ENCODE measurements around the gene NGB.

Gene NGB

DNA sequence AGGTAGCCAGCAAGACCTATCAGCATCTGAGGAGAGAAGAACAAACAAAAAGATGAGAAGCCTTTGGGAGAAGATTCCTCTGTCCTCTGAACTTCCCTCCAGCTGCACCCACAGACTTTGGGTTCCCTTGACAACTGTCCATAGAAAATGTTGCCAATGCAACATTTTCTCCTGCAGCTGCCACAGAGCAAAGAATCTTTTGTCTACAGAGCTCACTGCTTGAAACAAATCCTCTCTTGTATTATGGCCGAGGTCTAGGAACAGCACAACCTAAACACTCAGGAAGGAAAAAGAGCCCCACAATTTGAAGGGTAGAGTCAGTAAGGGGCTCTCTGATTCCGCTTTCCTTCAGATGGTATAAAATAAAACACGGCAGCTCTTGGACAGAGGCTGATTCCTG is 35.4 kb upstream of the NGB start:
- H3K27ac ChIP-seq = no peak overlapping the region
- TF ChIP-seq, protein P1, sequence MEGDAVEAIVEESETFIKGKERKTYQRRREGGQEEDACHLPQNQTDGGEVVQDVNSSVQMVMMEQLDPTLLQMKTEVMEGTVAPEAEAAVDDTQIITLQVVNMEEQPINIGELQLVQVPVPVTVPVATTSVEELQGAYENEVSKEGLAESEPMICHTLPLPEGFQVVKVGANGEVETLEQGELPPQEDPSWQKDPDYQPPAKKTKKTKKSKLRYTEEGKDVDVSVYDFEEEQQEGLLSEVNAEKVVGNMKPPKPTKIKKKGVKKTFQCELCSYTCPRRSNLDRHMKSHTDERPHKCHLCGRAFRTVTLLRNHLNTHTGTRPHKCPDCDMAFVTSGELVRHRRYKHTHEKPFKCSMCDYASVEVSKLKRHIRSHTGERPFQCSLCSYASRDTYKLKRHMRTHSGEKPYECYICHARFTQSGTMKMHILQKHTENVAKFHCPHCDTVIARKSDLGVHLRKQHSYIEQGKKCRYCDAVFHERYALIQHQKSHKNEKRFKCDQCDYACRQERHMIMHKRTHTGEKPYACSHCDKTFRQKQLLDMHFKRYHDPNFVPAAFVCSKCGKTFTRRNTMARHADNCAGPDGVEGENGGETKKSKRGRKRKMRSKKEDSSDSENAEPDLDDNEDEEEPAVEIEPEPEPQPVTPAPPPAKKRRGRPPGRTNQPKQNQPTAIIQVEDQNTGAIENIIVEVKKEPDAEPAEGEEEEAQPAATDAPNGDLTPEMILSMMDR (conservative IDR thresholded peaks at IDR 0.05) = no peak
- no peak for TF ChIP-seq ZFX (IDR thresholded peaks at IDR 0.05)

DNA sequence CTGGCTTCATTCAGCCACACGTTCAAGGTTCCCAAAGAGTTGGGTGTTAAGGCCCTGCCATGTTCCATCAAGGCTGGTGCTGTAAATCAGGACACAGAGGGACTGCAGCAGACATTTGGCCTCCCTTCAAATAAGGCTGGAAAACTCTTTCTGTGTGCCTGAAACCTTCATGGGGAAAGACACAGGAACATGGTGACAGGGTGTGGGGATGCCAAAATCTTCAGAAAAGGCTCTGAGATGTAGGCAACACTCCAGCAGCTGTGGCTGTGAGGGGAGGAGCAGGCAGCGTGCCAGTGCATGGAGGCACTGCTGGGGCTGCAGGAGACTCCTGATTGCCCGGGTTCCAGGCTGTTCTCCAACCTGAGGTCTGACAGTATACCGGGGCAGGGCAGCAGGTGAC is 34.7 kb upstream of the NGB start:
- no peak for TF ChIP-seq ZFX (IDR thresholded peaks at IDR 0.05)
- TF ChIP-seq, protein P1 (conservative IDR thresholded peaks at IDR 0.05) = no peak
- H3K27ac ChIP-seq = no peak overlapping the region

DNA sequence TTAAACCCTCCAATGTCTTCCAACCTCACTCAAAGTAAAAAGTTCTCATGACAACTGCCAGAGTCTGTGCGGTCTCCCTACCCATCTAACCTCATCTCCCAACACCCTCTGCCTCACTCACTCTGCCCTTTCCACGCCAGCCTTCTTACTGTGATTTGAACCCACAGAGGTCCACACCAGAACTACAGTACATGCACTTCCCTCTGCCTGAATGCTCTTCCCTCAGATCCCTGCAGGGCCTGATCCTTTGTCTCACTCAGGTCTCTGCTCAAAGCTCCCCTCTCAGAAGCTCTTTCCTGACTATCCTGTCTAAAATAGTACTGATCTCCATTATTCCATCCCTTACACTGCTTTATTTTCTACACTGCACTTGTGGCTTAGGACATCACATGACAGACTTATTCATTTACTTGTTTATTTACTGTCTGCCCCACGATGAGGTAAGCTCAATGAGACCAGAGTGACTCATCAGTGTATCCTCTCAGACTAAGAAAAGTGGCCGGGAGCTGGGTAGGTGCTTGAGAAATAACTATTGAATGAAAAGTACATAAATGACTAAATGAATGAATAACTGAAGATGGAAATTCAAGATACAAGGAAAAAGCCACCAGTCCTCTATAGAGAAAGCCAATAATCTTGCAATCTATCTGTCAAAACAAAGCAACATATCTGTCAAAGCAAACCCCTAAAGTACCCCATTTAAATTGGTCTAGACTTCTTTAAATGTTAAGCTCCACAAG is 32.6 kb upstream of the NGB start:
- TF ChIP-seq, protein P1 (conservative IDR thresholded peaks at IDR 0.05) = no peak
- TF ChIP-seq ZFX (IDR thresholded peaks at IDR 0.05) = no peak
- no peak overlapping the region for H3K27ac ChIP-seq

DNA sequence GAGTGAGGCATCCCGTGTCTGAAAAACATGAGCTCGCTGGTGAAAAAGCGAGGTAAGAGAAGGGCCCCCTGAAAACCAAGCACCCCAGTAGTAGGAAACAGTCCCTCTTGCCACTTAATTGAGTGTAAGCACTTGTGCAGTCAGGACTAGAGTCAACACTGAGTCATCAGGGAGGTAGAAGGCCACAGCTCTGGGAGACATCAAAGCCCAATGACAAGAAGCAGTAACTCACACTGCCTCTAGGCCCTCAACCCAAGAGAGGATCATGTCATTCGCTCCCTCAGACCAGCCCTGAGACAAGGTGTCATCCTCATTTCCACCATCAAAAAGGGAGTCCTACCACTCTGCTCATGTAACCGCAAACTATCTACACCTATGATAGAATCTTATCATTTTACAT is 31.9 kb upstream of the NGB start:
- no peak for TF ChIP-seq ZFX (IDR thresholded peaks at IDR 0.05)
- TF ChIP-seq, protein P1 (conservative IDR thresholded peaks at IDR 0.05) = no peak
- no peak overlapping the region for H3K27ac ChIP-seq

DNA sequence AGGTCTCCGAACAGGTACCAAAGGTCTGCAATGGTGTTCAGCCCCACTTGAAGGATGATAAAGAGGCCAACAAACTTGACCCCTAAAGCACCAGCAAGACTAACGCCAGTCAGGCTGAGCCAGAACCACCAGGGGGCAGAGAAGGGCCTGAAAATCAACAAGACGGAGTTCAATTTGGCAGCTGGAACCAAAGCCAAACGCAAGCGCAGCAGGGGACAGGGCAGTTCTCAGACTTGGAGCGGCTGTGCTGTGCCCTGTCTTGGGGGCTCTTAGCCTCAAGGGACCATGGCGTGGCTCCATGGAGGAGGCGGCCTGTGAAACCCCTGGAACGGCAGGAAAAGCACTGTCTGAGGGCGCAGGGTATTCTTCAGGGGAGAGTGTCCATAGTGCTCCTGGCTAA is 30.1 kb upstream of the NGB start:
- TF ChIP-seq ZFX (IDR thresholded peaks at IDR 0.05) = no peak
- TF ChIP-seq, protein P1 (conservative IDR thresholded peaks at IDR 0.05) = peak; percentile 90

DNA sequence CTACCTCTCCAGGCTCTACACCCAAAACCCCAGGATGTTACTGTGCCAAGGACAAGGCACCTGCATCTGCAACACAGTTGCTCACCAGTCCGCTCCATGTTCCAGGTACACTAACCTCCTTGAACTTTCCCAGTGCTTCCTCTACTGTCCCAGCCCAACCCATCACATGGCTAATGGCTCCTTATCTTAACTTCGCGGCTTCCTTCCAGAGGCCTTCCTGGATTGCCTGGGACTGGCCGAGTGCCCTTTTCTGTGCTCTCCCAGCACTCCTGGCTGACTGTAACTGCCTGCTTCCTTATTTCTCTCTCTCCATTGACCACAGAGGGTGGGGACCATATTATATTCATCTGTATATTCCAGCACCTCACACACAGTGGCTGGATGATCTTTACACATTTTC is 28.8 kb upstream of the NGB start:
- TF ChIP-seq ZFX (IDR thresholded peaks at IDR 0.05) = no peak
- TF ChIP-seq, protein P1 (conservative IDR thresholded peaks at IDR 0.05) = no peak
- no peak overlapping the region for H3K27ac ChIP-seq

More for the DNA sequence above, 30.1 kb upstream of the NGB start:
- H3K27ac ChIP-seq = no peak overlapping the region

DNA sequence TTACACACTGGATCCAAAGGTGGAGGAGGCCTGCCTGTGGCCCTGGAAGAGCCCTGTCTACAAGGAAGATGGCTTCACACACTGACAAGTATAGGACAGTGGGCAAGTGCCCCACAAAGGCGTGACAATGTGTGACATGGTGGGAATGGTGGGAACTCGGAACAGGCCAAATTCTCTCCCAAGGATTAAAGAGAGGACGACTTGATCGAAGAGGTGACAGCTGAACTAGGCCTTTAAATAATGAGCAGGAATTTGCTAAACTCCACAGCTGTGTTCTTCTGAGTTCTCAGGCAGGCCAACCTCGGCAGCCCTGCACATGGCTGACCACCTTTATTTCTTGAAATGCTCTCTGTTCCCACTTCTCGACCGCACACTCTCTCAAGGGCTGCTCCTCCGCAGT is 25.9 kb upstream of the NGB start:
- H3K27ac ChIP-seq = no peak overlapping the region
- no peak for TF ChIP-seq ZFX (IDR thresholded peaks at IDR 0.05)

DNA sequence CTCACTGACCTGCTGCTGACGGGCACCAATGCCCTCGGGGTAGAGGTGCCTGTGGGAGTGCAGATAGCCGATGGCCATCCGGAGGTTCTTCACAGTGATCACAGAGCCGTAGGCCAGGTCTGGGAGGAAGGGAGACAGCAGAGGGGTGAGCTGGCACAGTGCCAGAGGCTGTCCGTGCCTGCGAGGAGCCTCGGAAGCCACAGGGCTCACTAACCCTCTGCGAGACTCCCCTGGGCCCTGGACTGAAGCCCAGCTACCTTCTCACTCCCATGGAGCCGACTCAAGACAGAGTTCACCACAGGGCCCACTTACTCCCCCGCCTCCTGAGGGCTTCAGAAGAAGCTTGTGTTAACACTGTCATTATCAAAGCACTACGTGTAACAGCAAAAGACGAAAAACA is 25.1 kb upstream of the NGB start:
- TF ChIP-seq ZFX (IDR thresholded peaks at IDR 0.05) = no peak
- TF ChIP-seq, protein P1 (conservative IDR thresholded peaks at IDR 0.05) = no peak
- no peak overlapping the region for H3K27ac ChIP-seq
